ENCODE results near the gene PTGER3.
"Not testable (repeated sequence)": the region's sequence is repeated elsewhere in the genome, so short reads cannot be mapped to it uniquely, and the experiment has no call there.

Gene PTGER3

GRCh38 chr1:70963374-70963773 lies 84.2 kb downstream of the PTGER3 start:
- in situ Hi-C loops (cut with MboI; ENCODE audit: low sequenced_read_pairs): no loop called here

- in situ Hi-C loops (cut with MboI; ENCODE audit: low sequenced_read_pairs): no loop called here
Observed at GRCh38 chr1:70961374-70961975, 86.1 kb downstream of the PTGER3 start.

GRCh38 chr1:70948396-70949017 lies 99.1 kb downstream of the PTGER3 start:
- in situ Hi-C loops (cut with MboI; ENCODE audit: low sequenced_read_pairs): no loop called here

GRCh38 chr1:70947835-70948234 lies 99.8 kb downstream of the PTGER3 start:
- in situ Hi-C loops (cut with MboI; ENCODE audit: low sequenced_read_pairs): no loop called here

GRCh38 chr1:70945676-70946075 lies 101.9 kb downstream of the PTGER3 start:
- in situ Hi-C loops (cut with MboI; ENCODE audit: low sequenced_read_pairs): no loop called here

- in situ Hi-C loops (cut with MboI; ENCODE audit: low sequenced_read_pairs): no loop called here
Observed at GRCh38 chr1:70945251-70945650, 102.4 kb downstream of the PTGER3 start.

GRCh38 chr1:70941563-70941962 lies 106.1 kb downstream of the PTGER3 start:
- in situ Hi-C loops (cut with MboI; ENCODE audit: low sequenced_read_pairs): no loop called here

- in situ Hi-C loops (cut with MboI; ENCODE audit: low sequenced_read_pairs): not testable (repeated sequence)
Observed at GRCh38 chr1:70940398-70940797, 107.2 kb downstream of the PTGER3 start.

- in situ Hi-C loops (cut with MboI; ENCODE audit: low sequenced_read_pairs): no loop called here
Observed at GRCh38 chr1:70934194-70934961, 113.2 kb downstream of the PTGER3 start.

- in situ Hi-C loops (cut with MboI; ENCODE audit: low sequenced_read_pairs): no loop called here
Observed at GRCh38 chr1:70930062-70930461, 117.6 kb downstream of the PTGER3 start.

- in situ Hi-C loops (cut with MboI; ENCODE audit: low sequenced_read_pairs): no loop called here
Observed at GRCh38 chr1:70922196-70922595, 125.4 kb downstream of the PTGER3 start.

Measured in HL-60/S4 treated with retinoic acid at 250 ng/mL for 4 days and 3 days (cell line).